ENCODE data around the gene APBA1.

Gene APBA1

GRCh38 chr9:69621730-69622460 is 50.3 kb downstream of the APBA1 start:
- H3K4me3 ChIP-seq (ENCODE audit: low read depth, low read length) = no peak overlapping the region
- no peak for TF ChIP-seq CTCF (IDR thresholded peaks at IDR 0.05; ENCODE audit: low read depth, low read length)
- DNase-seq (ENCODE audit: low read depth, low spot score) = no peak
- in situ Hi-C loops (cut with HindIII; ENCODE audit: low sequenced_read_pairs) = no loop called here

- in situ Hi-C loops (cut with HindIII; ENCODE audit: low sequenced_read_pairs) = no loop called here
- no peak for TF ChIP-seq CTCF (IDR thresholded peaks at IDR 0.05; ENCODE audit: low read depth, low read length)
- no peak overlapping the region for H3K4me3 ChIP-seq (ENCODE audit: low read depth, low read length)
- no peak for DNase-seq (ENCODE audit: low read depth, low spot score)
Observed at GRCh38 chr9:69620731-69621130, 51.4 kb downstream of the APBA1 start.

GRCh38 chr9:69619233-69619632 is 52.9 kb downstream of the APBA1 start:
- no peak overlapping the region for H3K4me3 ChIP-seq (ENCODE audit: low read depth, low read length)
- DNase-seq (ENCODE audit: low read depth, low spot score) = no peak
- in situ Hi-C loops (cut with HindIII; ENCODE audit: low sequenced_read_pairs) = no loop called here
- no peak for TF ChIP-seq CTCF (IDR thresholded peaks at IDR 0.05; ENCODE audit: low read depth, low read length)

DNA sequence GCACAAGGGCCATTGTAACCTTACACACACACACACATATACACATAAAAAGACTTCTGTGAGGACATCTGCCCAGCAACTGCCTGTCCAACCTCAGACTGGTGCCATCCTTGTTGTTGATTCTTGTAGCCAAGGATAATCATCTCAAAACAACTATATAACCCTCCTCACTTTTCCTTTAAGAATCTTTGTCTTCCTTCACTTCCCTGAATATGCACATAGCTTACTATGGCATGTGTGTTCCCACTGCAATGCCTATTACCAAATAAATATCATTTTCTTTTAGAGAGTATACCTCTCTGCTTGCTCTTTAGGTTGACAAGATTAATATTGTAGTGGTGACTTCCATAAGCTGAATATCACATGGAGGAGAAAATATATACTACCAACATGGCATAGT is 55.2 kb downstream of the APBA1 start:
- DNase-seq (ENCODE audit: low read depth, low spot score) = no peak
- TF ChIP-seq CTCF (IDR thresholded peaks at IDR 0.05; ENCODE audit: low read depth, low read length) = no peak
- H3K4me3 ChIP-seq (ENCODE audit: low read depth, low read length) = no peak overlapping the region
- in situ Hi-C loops (cut with HindIII; ENCODE audit: low sequenced_read_pairs) = no loop called here

DNA sequence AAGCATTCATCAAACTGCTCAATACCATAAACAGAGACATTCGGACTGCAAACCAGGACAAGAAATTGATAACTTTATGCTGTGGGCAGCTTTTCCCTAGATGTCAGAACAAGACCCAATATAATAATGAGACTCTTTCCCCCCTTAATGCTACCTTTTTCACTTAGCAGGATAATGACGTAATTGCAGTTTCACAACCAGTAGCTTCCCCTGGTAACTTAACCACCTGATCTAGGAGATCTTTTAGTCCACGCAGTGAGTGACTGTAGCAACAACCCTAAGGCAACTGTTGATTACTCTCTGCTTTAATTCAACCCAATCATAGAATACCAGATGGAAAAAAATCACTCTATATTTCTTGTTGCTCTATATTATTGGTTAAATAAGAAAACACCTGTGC is 56.3 kb downstream of the APBA1 start:
- H3K4me3 ChIP-seq (ENCODE audit: low read depth, low read length) = no peak overlapping the region
- TF ChIP-seq CTCF (IDR thresholded peaks at IDR 0.05; ENCODE audit: low read depth, low read length) = no peak
- no peak for DNase-seq (ENCODE audit: low read depth, low spot score)
- in situ Hi-C loops (cut with HindIII; ENCODE audit: low sequenced_read_pairs) = no loop called here

DNA sequence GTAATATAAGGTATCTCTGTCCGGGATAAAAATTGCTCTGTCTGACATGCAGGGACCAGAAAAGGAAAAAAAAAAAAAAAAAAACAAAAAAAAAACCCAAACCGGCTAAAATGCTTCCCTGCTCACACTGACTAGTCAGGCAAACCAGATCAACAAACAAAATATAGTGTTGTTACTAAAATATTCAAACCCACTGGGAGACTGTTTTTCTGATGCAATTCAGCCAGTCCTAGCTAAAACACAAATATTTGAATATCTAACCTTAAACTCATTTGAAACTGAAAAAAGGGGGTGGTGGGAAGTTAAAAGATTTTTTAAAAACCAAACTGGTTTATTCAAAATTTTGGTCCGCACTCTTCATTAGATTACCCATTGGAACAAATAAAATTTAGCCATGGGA is 61.0 kb downstream of the APBA1 start:
- in situ Hi-C loops (cut with HindIII; ENCODE audit: low sequenced_read_pairs) = no loop called here

More for the DNA sequence above, 61.0 kb downstream of the APBA1 start:
- H3K4me3 ChIP-seq (ENCODE audit: low read depth, low read length) = no peak overlapping the region
- no peak for TF ChIP-seq CTCF (IDR thresholded peaks at IDR 0.05; ENCODE audit: low read depth, low read length)
- no peak for DNase-seq (ENCODE audit: low read depth, low spot score)
